ENCODE measurements around the gene BLM.
"Not testable (repeated sequence)": the region's sequence is repeated elsewhere in the genome, so short reads cannot be mapped to it uniquely, and the experiment has no call there.

The BLM gene

DNA sequence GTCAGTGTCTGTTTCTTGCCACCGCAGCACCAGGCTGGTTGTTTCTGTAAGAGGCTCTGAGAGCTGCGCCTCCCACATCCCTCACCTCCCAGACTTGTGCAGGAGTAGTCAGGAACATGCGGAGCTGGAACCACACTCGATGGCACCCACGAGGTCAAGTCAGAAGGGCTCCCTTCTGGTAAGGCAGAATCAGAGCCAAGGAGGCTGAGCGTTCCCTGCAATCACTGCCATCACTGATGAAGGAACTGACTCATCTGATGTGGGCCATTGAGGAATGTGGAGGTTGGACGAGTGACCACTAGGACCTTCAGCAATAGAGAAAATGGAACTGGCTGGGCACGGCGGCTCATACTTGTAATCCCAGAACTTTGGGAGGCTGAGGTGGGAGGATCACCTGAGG lies 35.7 kb upstream of the BLM start:
- Histone ChIP-seq H3K4me1 (ENCODE audit: control insufficient read depth, low read depth, low read length) (no peaks in the 10 kb centered on the region), H3K4me3 (ENCODE audit: low read length) (no peak overlapping the region), H3K27ac (ENCODE audit: low read length) (no peak overlapping the region), H3K9me3 (ENCODE audit: control insufficient read depth, low read depth, low read length) (no peaks in the 10 kb centered on the region), H3K36me3 (ENCODE audit: control insufficient read depth, low read depth, low read length) (no peaks in the 10 kb centered on the region), H3K9ac (ENCODE audit: low read length) (no peak overlapping the region), H3K27me3 (ENCODE audit: control insufficient read depth, insufficient read depth, low read length) (no peaks in the 10 kb centered on the region)

DNA sequence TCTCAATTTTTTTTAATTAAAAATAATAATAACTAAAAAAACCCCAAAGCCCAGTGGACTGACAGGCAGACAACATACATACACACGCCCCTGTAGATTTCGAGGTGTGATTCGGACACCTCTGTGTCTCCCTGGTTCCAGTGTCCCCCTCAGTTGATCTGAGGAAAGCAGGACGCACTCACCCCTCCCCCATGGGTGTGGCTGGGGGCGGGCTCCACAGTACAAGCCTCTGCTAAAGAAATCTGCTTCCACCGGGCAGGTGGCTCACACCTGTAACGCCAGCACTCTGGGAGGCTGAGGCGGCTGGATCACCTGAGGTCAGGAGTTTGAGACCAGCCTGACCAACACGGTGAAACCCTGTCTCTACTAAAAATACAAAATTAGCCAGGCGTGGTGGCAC lies 33.8 kb upstream of the BLM start:
- H3K27ac ChIP-seq (ENCODE audit: low read length), result no peak overlapping the region
- no peak overlapping the region for H3K4me3 ChIP-seq (ENCODE audit: low read length)
- H3K9ac ChIP-seq (ENCODE audit: low read length), result no peak overlapping the region
- no peaks in the 10 kb centered on the region for H3K9me3 ChIP-seq (ENCODE audit: control insufficient read depth, low read depth, low read length)
- no peaks in the 10 kb centered on the region for H3K4me1 ChIP-seq (ENCODE audit: control insufficient read depth, low read depth, low read length)
- H3K36me3 ChIP-seq (ENCODE audit: control insufficient read depth, low read depth, low read length), result no peaks in the 10 kb centered on the region
- no peaks in the 10 kb centered on the region for H3K27me3 ChIP-seq (ENCODE audit: control insufficient read depth, insufficient read depth, low read length)

DNA sequence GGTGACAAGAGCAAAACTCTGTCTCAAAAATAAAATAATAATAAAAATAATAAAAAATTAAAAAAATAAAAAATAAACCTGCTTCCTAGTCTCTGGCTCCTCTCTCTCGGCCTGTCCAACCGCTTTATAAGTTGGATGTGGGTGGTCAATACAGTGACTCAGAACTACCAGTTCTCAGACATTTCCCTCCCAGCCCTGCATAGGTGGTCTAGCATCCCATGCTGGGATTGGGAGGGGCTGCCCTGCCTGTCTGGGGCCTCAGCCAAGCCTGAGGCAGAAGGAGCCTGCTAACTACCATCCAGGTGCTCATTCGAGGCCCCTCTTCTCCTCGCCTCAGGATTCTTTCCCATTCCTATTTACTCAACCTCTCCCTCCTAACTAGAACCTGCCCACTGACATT lies 33.3 kb upstream of the BLM start:
- no peak overlapping the region for H3K27ac ChIP-seq (ENCODE audit: low read length)
- no peaks in the 10 kb centered on the region for H3K36me3 ChIP-seq (ENCODE audit: control insufficient read depth, low read depth, low read length)
- H3K27me3 ChIP-seq (ENCODE audit: control insufficient read depth, insufficient read depth, low read length), result no peaks in the 10 kb centered on the region
- H3K4me3 ChIP-seq (ENCODE audit: low read length), result no peak overlapping the region
- H3K9ac ChIP-seq (ENCODE audit: low read length), result no peak overlapping the region
- no peaks in the 10 kb centered on the region for H3K4me1 ChIP-seq (ENCODE audit: control insufficient read depth, low read depth, low read length)
- no peaks in the 10 kb centered on the region for H3K9me3 ChIP-seq (ENCODE audit: control insufficient read depth, low read depth, low read length)

DNA sequence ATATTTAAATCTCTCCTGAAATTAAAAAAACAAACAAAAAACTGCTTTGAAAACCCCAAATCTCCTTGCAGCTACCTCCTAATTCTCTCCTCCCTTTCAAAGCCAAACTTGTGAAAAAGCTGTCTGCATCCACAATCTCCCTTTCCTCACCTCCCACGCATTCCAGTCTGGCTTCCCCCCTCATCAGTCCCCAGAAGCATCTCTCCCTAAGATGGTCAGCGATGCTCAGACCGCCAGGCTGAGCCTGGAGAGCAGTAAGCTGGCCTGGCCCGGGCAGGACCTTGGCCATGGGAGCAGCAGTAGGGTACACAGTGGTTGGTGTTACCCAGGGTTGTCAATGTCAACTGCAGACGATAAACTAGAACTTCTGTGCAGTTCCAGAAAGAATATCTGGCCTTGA lies 32.9 kb upstream of the BLM start:
- Histone ChIP-seq H3K9me3 (ENCODE audit: control insufficient read depth, low read depth, low read length) (no peaks in the 10 kb centered on the region), H3K27me3 (ENCODE audit: control insufficient read depth, insufficient read depth, low read length) (no peaks in the 10 kb centered on the region), H3K27ac (ENCODE audit: low read length) (no peak overlapping the region), H3K9ac (ENCODE audit: low read length) (no peak overlapping the region), H3K4me1 (ENCODE audit: control insufficient read depth, low read depth, low read length) (no peaks in the 10 kb centered on the region), H3K36me3 (ENCODE audit: control insufficient read depth, low read depth, low read length) (no peaks in the 10 kb centered on the region), H3K4me3 (ENCODE audit: low read length) (no peak overlapping the region)

DNA sequence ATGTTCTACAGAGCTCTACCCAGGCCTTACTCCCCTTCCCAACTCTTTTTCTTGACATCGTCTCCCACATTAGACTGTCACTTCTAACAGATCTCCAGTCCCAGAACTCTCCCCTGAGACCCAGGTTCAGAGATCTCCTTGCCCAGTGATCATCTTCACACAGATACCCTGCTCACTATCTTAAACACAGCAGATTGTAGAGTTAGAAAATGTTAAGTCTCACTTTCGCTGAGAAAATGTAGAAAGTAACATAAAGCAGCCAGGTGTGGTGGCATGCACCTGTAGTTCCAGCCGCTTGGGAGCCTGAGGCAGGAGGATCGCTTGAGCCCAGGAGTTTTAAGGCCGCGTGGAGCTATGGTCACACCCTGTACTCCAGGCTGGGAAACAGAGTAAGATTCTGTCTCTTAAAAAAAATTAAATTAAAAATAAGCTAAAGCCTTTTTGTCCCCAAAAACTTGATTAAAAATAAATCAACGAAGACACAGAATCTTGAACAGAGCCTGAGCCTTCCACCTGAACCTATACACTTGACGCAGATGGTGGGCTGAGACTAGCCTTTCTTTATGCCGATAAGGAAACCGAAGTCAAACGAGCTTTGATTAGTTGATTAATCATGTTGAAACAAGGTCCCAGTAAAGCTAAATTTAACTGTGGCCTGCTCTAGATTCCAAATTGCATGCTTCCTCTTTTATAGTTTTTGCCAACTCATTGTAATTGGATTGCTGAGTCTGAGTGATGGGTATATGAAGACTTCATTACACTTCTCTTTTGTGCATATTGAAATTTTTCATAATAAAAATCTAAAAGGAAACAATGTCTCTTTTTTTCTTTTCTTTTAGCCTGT lies 31.3 kb upstream of the BLM start:
- Histone ChIP-seq H3K4me1 (ENCODE audit: control insufficient read depth, low read depth, low read length) (no peaks in the 10 kb centered on the region), H3K27ac (ENCODE audit: low read length) (no peak overlapping the region), H3K36me3 (ENCODE audit: control insufficient read depth, low read depth, low read length) (no peaks in the 10 kb centered on the region), H3K9ac (ENCODE audit: low read length) (no peak overlapping the region), H3K9me3 (ENCODE audit: control insufficient read depth, low read depth, low read length) (no peaks in the 10 kb centered on the region), H3K4me3 (ENCODE audit: low read length) (no peak overlapping the region), H3K27me3 (ENCODE audit: control insufficient read depth, insufficient read depth, low read length) (no peaks in the 10 kb centered on the region)

DNA sequence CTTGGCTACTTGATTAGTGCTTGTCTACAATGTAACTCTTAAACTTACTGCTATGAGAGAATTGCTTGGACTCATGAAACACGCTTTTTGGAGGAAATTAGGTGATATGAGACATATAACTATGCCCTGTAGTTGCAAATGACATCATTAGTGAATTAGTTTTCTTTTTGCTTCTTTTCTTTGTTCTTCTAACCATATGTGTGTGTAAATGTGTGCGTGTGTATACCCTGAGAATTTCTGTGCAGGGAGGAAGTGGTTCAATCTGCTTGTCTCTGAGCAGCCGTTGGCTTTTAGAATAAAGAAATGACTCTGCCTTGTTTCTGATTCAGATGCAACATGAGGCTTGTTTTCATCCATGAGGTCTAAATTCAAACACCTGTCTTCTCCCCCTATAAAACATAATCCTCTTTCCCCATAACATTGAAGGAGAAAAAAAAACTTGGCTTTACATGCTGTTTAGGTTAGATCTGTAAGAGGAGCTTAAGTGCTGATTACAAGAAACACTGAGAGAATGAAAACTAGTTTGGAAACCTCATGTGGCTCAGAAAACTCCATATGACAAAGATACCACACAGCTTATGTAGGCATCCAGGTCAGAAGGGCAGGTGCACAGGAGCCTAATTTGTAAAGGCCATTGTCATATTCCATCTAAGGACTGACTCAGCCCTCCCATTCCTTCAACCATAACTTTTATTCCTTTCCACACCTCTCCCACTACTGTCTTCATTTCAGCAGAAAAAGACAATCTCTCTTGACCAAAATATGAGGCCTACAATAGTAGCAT lies 30.5 kb upstream of the BLM start:
- no peak overlapping the region for H3K27ac ChIP-seq (ENCODE audit: low read length)
- H3K9ac ChIP-seq (ENCODE audit: low read length), result no peak overlapping the region
- H3K4me1 ChIP-seq (ENCODE audit: control insufficient read depth, low read depth, low read length), result no peaks in the 10 kb centered on the region
- H3K9me3 ChIP-seq (ENCODE audit: control insufficient read depth, low read depth, low read length), result no peaks in the 10 kb centered on the region
- H3K36me3 ChIP-seq (ENCODE audit: control insufficient read depth, low read depth, low read length), result no peaks in the 10 kb centered on the region
- no peaks in the 10 kb centered on the region for H3K27me3 ChIP-seq (ENCODE audit: control insufficient read depth, insufficient read depth, low read length)
- no peak overlapping the region for H3K4me3 ChIP-seq (ENCODE audit: low read length)

DNA sequence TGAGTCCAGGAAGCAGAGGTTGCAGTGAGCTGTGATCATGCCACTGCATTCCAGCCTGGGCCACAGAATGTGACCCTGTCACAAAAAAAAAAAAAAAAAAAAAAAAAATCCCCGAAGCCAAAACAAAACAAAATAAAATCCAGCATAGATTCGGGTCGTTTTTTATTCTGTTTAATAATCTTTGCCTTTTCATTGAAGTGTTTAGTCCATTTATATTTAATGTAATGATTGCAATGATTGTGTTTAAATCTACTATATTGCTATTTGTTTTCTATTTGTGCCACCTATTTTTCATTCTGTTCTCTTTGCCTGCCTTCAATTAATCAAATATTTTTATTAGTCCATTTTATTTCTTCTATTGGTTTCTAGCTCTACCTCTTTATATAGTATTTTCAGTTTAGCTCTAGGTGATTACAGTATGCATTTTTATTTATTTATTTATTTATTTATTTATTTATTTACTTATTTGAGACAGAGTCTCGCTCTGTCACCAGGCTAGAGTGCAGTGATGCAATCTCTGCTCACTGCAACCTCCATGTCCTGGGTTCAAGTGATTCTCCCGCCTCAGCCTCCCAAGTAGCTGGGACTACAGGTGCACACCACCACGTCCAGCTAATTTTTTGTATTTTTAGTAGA lies 27.7 kb upstream of the BLM start:
- H3K4me1 ChIP-seq (ENCODE audit: control insufficient read depth, low read depth, low read length); H3K9ac ChIP-seq (ENCODE audit: low read length); H3K36me3 ChIP-seq (ENCODE audit: control insufficient read depth, low read depth, low read length); H3K27ac ChIP-seq (ENCODE audit: low read length); H3K4me3 ChIP-seq (ENCODE audit: low read length); H3K9me3 ChIP-seq (ENCODE audit: control insufficient read depth, low read depth, low read length); H3K27me3 ChIP-seq (ENCODE audit: control insufficient read depth, insufficient read depth, low read length): not testable (repeated sequence)

DNA sequence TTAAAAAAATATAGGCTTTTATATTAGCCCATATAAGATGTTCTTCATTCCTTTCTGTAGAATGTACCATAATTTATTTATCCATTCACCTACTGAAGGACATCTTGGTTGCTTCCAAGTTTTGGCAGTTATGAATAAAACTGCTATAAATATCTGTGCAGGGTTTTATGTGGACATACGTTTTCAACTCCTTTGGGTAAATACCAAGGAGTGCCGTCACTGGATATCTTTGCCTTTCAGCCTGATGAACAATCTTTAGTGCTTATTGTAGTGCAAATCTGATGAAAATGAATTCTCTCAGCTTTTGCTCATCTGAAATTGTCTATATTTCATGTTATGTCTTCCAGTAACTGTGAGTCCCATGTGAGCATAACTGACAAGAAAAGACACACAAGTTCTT lies 26.6 kb upstream of the BLM start:
- Histone ChIP-seq H3K27me3 (ENCODE audit: control insufficient read depth, insufficient read depth, low read length) (no peaks in the 10 kb centered on the region), H3K9ac (ENCODE audit: low read length) (no peak overlapping the region), H3K36me3 (ENCODE audit: control insufficient read depth, low read depth, low read length) (no peaks in the 10 kb centered on the region), H3K9me3 (ENCODE audit: control insufficient read depth, low read depth, low read length) (no peaks in the 10 kb centered on the region), H3K4me3 (ENCODE audit: low read length) (no peak overlapping the region), H3K27ac (ENCODE audit: low read length) (no peak overlapping the region), H3K4me1 (ENCODE audit: control insufficient read depth, low read depth, low read length) (no peaks in the 10 kb centered on the region)

DNA sequence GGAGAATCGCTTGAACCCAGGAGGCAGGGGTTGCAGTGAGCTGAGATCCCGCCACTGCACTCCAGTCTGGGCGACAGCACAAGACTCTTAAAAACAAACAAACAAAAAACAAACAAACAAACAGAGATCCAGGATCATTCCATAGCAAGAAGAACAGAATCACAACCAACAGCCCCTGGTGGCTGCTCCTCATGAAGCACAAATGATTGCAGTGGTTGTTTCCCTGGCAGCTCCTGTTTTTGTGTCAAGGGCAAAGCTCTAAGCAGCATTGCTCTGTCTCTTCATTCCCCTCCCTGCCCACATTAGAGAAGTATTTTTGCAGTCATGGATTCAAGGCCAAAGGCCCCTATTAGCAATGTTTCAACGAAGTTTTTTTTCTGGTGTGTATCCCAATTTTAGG lies 25.8 kb upstream of the BLM start:
- no peak overlapping the region for H3K9ac ChIP-seq (ENCODE audit: low read length)
- no peak overlapping the region for H3K4me3 ChIP-seq (ENCODE audit: low read length)
- H3K9me3 ChIP-seq (ENCODE audit: control insufficient read depth, low read depth, low read length), result no peaks in the 10 kb centered on the region
- no peaks in the 10 kb centered on the region for H3K27me3 ChIP-seq (ENCODE audit: control insufficient read depth, insufficient read depth, low read length)
- H3K4me1 ChIP-seq (ENCODE audit: control insufficient read depth, low read depth, low read length), result no peaks in the 10 kb centered on the region
- no peak overlapping the region for H3K27ac ChIP-seq (ENCODE audit: low read length)
- H3K36me3 ChIP-seq (ENCODE audit: control insufficient read depth, low read depth, low read length), result no peaks in the 10 kb centered on the region

DNA sequence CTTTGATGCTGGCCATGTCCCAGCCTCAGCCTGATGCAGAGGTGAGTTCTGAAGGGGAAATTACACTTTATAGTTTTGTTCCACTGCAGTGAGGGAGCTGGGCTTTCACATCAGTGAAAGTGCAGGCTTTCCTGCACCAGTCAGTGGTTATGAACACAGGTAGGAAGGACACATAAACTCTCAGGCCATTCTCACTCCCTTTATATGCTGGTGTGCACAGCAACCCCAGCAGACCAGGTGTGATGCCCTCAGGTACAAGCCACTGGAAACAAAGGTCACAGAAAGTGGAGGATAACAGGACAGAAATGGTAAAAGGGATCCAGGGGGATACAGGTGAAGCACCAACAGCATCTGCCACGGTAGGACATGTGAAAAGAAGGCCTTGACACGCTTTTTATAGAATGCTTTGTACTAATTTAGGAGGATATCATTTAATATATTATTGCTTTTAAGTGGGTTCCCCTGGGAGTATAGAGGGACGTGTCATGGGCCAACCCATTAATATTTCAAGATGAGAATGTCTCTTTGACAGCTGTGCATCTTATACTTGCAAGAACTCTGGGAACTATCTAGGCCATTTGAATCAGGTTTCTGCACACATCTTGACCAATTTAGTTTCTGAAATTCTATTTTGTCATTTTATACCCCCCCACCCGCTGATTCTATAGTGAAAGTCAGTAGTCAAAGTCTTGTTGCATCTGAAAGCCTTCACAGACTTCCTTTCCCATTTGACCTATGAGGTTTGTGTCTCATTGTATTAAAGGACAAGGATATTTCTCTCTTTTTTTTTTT lies 25.0 kb upstream of the BLM start:
- H3K27ac ChIP-seq (ENCODE audit: low read length), result no peak overlapping the region
- no peaks in the 10 kb centered on the region for H3K9me3 ChIP-seq (ENCODE audit: control insufficient read depth, low read depth, low read length)

DNA sequence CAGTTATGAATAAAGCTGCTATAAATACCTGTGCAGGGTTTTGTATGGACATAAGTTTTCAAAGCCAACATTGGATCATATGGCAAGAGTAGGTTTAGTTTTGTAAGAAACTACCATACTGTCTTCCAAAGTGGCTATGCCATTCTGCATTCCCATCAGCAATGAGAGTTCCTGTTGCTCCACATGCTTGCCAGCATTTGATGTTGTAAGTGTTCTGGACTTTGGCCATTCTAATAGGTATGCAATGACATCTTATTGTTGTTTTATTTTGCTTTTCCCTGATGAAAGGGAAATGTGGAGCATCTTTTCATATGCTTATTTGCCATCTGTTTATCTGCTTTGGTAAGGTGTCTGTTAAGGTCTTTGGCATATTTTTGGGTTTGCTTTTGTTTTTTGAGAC lies 22.2 kb upstream of the BLM start:
- no peaks in the 10 kb centered on the region for H3K9me3 ChIP-seq (ENCODE audit: control insufficient read depth, low read depth, low read length)
- H3K27me3 ChIP-seq (ENCODE audit: control insufficient read depth, insufficient read depth, low read length), result no peaks in the 10 kb centered on the region
- H3K27ac ChIP-seq (ENCODE audit: low read length), result no peak overlapping the region
- H3K4me1 ChIP-seq (ENCODE audit: control insufficient read depth, low read depth, low read length), result no peaks in the 10 kb centered on the region
- no peaks in the 10 kb centered on the region for H3K36me3 ChIP-seq (ENCODE audit: control insufficient read depth, low read depth, low read length)
- H3K9ac ChIP-seq (ENCODE audit: low read length), result no peak overlapping the region
- no peak overlapping the region for H3K4me3 ChIP-seq (ENCODE audit: low read length)

More for the DNA sequence above, 25.0 kb upstream of the BLM start:
- no peak overlapping the region for H3K9ac ChIP-seq (ENCODE audit: low read length)
- H3K36me3 ChIP-seq (ENCODE audit: control insufficient read depth, low read depth, low read length), result no peaks in the 10 kb centered on the region
- H3K4me1 ChIP-seq (ENCODE audit: control insufficient read depth, low read depth, low read length), result no peaks in the 10 kb centered on the region
- H3K27me3 ChIP-seq (ENCODE audit: control insufficient read depth, insufficient read depth, low read length), result no peaks in the 10 kb centered on the region
- no peak overlapping the region for H3K4me3 ChIP-seq (ENCODE audit: low read length)
